Dermis microvascular lymphatic vessel endothelial cell (primary cell): ENCODE data around the gene PSRC1. TPM values are rescaled to one million over a fixed set of nuclear protein-coding genes. Genes with fewer than 3 reads are reported as not detected.
A peak's percentile ranks its signal among the peaks of the same experiment; 100 is the strongest.

Source experiments
- DNase-seq, 2 donors: peaks; one replicate each; pipeline versions ENCODE4 v3.0.0 to v3.0.0-alpha.2; 2010; ENCODE audit warnings: low read depth in 2 of 2
- total RNA-seq: library from RNA; depleted of rRNA; stranded (reverse); fragments of >200 nt; gene quantifications from 2 replicates; pipeline ENCODE4 v1.2.1, GENCODE V29; 2014

PSRC1 gene
- total RNA-seq, 1 donor from 2014 or later = 4.5 TPM

- no peak for DNase-seq
Measured at GRCh38 chr1:109258481-109259466, 24.2 kb downstream of the PSRC1 start.

DNA sequence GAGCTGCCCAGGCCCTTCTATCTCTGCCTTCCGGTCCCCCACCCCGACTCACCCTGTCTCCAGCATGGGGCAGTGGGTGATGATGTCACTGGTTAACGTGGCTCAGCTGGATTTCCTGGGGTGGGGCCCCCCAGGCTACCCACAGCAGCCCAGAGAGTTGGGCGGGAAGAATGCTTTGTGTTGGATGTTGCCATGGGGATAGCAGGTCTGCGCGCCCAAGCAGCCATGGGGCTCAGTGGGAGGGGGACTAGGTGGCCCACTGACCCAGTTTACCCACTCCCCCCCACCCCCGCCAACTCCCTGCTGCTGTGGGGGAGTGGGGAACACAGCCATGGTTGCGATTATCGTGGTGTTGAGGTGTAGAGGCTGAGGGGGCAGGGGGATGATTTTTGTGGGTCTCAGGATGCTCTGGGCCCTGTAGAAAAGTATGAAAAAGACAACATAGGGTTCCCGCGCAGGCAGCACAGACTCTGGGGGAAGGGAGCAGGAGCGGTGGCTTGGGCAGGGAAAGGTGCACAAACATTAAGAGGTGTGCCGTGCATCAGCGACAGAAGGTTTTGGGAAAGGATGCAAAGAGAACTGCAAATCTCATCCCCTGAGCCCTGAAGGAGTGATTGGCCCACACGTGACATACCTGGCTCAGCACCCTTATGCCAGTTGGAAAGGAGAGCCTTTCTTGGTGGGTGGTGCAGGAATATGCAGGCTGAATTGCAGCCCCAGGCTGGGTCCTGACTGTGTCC lies 25.1 kb downstream of the PSRC1 start:
- no peak for DNase-seq

- DNase-seq = no peak
Measured at GRCh38 chr1:109256971-109257681, 25.8 kb downstream of the PSRC1 start.

DNA sequence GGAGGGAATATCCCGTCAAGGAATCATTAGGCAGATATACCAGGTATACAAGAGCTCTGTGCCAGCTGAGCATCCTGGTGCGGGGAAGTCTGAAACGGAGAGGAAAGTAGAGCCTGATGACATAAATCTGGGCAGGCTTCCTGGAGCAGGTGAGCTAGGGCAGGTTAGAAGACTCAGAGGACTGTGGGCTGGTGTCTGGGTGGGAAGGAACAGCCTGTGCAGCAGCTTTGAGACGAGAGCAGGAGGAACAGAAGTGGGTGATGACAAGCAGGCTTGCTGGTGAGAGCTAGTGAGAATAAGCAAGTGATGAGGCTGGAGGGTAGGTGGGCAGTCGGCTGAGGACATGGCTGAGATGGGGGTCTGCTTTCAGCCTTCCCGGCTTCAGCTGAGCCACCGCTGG lies 26.9 kb downstream of the PSRC1 start:
- no peak for DNase-seq

GRCh38 chr1:109255678-109256077 lies 27.3 kb downstream of the PSRC1 start:
- no peak for DNase-seq

DNA sequence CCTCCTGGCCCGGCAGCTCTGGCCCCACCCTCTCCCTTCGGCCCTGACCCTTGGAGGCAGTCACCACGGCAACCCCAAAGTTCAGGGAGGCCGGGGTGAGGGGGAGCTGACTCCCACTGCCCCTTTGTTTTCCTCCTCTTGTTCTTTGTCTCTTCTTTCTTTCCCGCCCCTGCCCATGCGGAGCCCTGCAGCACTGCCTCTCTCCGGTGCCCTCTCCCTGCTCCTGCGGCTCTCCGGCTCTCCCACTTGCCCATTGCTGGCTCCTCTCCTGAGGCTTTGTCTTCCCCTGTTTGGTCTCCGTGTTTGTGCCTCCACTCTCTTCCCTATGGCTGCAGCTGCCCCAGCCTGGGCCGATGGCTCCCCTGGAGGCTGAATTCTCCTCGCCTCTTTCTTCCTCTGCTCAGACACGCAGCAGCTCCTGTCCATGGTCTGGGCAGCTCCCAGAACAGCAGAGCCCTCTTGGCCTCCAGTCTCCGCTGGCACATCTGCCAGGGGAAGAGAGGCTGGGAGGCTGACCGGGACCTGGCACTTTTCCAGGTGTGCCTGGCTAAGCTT lies 27.8 kb downstream of the PSRC1 start:
- no peak for DNase-seq

DNA sequence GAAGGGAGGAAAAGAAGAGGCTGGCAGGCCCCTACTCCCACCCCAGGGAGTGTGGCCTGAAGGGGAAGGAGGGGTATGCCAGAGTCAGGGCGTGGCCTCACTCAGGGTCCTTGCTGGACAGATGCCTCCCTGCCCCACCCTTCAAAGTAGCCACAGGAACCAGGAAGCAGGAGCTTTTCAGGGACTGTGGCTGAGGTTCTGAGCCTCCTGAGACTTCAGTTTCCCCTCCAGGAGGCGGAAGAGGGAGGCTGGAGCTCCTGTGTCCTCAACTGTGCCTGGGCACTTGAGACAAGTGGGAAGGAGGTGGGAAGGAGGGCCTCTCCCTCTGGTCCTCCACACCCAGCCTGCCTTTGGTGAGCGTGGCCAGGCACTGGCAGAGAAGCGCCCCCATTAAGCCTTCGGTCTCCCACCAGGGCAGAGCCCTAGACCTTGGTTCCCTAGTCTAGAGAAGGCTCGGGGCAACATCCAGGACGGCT lies 28.3 kb downstream of the PSRC1 start:
- DNase-seq = no peak

DNA sequence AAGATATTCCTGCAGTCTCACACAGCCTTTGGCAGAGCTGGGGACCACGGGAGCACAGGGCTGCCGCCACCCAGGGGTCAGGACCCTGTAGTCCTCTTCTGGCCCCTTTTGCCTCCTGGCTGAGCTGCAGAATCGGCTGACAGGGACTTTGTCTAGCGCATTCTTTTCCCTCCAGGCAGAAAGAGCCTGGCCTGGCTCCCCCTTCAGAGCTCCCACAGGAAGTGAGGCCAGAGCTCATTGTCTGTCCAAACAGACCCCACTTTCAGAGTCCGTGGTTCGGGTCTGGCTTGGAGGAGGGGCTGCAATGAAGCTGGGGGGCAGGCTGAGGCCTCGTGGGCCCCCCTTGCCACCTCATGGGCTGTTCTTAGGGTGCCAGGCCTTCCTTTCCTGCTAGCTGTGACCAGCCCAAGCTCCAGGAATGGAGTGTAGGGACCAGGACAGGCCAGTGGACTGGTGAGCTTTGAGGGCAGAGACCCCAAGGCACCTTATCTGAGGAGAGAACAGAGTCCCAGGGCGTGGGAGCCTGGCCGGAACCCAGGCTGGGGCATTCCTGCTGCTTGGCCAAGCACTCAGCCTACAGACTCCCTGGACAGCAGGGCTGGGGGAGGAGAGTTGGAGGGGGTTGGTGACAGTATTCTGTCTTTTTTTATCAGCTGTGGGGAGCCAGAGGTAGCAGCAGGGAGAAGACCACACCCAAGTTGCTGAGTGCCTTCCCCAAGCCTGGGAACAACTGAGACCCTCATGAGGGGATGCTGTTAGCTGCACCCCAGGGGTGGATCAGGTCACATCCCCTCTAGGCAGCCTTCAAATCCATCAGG lies 28.9 kb downstream of the PSRC1 start:
- no peak for DNase-seq

DNA sequence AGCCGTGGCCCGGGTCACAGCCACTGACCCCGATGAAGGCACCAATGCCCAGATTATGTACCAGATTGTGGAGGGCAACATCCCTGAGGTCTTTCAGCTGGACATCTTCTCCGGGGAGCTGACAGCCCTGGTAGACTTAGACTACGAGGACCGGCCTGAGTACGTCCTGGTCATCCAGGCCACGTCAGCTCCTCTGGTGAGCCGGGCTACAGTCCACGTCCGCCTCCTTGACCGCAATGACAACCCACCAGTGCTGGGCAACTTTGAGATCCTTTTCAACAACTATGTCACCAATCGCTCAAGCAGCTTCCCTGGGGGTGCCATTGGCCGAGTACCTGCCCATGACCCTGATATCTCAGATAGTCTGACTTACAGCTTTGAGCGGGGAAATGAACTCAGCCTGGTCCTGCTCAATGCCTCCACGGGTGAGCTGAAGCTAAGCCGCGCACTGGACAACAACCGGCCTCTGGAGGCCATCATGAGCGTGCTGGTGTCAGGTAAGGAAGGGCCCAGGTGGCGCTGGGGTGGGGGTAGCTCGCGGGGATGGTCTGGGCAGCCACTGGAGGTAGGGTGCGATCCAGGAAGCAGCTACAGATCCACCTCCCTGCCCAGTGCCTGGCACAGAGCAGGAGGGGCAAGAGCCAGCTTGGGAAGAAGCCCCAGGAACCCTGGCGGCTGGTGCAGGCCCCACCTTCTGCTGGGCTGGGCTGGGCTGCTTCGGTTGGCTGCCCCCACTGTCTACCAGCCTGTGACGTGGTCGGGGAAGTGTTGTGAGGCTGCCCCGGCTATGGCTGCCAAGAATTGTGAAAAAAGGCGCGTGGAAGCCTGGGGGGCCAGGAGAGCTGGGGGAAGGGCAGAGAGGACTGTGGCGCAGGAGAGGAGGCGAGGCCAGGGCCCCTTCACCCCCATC lies 29.8 kb downstream of the PSRC1 start:
- peak in 1 of 2 donors; percentile 21 for DNase-seq

DNA sequence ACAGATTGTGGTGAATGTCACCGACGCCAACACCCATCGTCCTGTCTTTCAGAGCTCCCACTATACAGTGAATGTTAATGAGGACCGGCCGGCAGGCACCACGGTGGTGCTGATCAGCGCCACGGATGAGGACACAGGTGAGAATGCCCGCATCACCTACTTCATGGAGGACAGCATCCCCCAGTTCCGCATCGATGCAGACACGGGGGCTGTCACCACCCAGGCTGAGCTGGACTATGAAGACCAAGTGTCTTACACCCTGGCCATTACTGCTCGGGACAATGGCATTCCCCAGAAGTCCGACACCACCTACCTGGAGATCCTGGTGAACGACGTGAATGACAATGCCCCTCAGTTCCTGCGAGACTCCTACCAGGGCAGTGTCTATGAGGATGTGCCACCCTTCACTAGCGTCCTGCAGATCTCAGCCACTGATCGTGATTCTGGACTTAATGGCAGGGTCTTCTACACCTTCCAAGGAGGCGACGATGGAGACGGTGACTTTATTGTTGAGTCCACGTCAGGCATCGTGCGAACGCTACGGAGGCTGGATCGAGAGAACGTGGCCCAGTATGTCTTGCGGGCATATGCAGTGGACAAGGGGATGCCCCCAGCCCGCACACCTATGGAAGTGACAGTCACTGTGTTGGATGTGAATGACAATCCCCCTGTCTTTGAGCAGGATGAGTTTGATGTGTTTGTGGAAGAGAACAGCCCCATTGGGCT lies 30.6 kb downstream of the PSRC1 start:
- no peak for DNase-seq

GRCh38 chr1:109251277-109252166 lies 31.4 kb downstream of the PSRC1 start:
- no peak for DNase-seq

GRCh38 chr1:109250454-109251276 lies 32.3 kb downstream of the PSRC1 start:
- no peak for DNase-seq

DNA sequence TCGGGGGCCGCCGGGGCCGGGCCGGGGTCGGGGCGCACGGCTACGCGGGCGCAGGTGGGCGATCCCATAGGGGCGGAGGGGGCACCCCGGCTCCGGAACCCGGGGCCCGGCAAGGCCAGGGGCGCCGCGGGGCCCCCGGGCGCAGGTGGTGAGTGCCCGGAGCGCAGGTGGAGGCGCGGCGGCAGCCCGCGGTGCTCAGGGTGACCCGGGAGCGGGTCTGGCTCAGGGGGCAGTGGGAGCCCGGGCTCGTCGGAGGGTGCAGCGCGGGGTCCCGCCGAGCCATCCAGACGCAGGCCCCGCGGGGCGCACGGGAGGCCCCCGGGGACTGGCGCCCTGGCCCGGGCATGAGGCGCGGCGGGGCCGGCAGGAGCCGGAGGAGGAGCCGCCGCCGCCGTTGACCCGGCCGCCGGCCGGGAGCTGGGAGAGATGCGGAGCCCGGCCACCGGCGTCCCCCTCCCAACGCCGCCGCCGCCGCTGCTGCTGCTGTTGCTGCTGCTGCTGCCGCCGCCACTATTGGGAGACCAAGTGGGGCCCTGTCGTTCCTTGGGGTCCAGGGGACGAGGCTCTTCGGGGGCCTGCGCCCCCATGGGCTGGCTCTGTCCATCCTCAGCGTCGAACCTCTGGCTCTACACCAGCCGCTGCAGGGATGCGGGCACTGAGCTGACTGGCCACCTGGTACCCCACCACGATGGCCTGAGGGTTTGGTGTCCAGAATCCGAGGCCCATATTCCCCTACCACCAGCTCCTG lies 33.1 kb downstream of the PSRC1 start:
- no peak for DNase-seq

GRCh38 chr1:109248797-109249629 lies 33.9 kb downstream of the PSRC1 start, which contains the start of gene CELSR2:
Gene CELSR2, plus strand, starts transcription at chr1:109249539. Its CDS starts 541 bp downstream, at chr1:109250080.
- peak in 1 of 2 donors; percentile 69 for DNase-seq

GRCh38 chr1:109248444-109248796 lies 34.5 kb downstream of the PSRC1 start:
- DNase-seq = no peak
